HG03108 (cell line): ENCODE results near the gene CSNK1G1.

Experiments
- ATAC-seq: cut with Tn5 transposase; IDR thresholded peaks from one replicate; pipeline ENCODE4 v1.9.1; 2021; ENCODE audit warnings: moderate library complexity; ENCODE audit not compliant: unreplicated experiment

Gene CSNK1G1

DNA sequence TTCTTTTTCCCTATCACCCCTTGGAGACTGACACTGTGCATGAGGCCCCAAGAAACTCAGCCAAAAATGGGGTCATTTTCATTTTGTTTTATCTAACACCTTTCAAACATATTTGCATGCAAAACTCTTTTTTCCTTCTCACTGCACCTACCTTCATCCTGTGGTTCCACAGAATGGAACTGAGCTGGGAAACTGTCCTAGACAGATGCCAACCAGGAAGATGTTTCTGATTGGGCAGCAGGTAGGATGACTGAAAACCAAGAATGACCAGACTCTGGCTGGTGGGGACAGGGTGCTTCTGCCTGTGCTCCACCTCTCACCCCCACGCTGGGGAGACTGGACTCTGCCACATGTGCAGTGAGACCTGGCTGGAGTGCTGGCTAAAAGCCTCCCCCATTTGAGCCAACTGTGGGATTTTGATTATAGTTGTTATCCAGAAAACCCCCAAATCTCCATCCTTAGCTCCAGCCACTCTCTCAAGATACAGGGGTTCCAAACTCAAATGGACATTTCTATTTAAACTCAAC is 198.3 kb downstream of the CSNK1G1 start:
- no peak for ATAC-seq

DNA sequence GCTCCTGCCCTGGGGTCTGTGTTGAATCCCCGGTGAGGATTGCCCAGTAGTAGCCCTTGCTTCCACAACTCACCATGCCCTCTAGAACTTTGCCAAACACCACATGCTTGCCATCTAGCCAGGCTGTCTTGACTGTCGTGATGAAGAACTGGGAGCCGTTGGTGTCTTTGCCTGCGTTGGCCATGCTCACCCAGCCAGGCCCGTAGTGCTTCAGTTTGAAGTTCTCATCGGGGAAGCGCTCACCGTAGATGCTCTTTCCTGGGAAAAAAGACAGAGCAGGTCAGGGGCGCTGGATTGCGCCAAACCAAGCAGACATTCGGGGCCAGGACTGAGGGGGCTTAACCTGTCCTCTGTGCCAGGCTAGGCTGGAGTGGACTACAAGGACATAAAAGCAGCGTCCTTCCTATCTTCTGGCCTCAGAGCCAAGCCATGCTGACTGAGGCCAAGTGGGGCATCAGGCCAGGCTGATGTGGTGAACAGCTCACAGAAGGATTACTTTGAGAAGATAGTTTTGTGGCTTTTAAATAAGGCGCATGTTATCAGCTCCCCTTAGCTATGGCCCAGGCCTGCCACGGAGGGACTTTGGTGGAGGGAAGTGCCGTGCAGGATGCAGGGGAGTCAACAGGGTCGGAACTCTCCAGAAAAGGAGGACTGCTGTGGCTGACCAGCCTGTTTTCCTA is 199.2 kb downstream of the CSNK1G1 start:
- no peak for ATAC-seq

DNA sequence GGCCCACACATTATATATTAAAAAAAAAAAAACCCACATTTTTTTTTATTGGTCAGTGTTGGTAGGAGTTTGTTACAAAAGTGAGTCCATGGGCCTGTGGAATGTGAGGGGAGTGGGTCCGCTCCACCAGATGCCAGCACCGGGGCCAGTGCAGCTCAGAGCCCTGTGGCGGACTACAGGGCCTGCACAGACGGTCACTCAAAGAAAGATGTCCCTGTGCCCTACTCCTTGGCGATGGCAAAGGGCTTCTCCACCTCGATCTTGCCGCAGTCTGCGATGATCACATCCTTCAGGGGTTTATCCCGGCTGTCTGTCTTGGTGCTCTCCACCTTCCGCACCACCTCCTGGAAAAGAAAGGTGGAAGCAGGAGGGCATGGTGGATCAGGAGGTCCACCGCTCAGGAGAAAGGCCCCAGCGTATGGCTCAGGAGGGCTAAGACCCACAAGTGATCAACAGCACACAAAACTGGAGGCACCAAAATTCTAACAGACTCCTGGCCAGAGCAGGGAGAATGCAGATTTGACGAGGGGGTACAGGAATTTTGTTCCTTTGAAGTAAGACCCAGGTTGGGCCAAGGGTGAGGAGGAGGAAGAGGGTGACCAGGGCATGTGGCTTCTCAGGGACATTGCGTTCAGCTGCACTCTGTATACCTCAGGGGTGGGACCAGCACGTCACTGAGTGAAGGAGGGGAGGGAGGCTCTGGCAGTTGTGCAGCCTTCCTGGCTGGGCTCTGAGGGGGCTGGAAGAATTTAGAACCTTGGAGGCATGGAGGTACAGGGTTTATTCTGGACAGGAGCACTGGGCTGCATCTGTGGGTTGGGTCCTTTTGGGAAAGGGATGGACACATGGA is 199.9 kb downstream of the CSNK1G1 start:
- ATAC-seq, result no peak

DNA sequence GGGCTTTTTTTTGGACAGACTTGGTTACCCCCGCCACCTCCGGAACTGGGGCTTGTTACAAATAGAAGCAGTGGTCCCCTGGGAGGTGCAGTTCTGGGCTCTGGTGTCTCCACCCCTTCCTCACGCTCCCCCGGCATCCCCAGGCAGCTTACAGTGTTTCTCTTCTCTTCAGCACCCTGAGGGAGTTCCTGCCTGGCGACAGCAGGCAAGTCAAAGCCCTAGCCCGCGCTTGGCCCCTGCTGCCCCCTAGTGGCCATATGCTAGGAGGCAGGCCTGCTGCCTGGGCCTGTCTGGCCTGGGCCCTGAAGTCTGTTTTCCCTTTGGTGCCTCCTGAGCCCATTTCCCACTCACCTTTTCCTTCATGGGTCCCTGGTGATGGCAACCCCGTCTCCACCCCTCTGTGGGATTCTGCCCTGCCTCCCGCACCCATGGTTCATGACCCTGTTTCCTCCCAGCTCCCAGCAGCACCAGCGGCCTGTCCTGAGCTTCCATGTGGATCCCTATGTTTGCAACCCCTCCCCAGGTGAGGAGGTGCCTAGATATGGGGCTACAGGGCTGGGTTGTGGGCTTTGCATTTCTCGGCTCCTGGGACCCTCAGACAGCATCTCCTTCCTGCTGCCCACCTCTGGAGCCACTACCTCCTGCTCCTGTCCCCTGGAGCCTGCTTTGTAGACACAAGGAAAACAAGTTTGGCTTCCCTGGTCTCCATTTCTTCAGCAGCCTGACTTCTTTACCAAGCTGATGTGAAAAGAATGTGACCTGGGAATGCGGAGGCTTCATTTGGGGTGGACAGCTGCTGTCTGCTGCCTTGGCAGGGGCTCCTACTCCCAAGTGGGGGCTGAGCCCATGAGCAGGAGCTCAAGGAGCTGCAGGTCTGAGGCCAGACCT is 202.2 kb downstream of the CSNK1G1 start:
- ATAC-seq, result peak; percentile 45

DNA sequence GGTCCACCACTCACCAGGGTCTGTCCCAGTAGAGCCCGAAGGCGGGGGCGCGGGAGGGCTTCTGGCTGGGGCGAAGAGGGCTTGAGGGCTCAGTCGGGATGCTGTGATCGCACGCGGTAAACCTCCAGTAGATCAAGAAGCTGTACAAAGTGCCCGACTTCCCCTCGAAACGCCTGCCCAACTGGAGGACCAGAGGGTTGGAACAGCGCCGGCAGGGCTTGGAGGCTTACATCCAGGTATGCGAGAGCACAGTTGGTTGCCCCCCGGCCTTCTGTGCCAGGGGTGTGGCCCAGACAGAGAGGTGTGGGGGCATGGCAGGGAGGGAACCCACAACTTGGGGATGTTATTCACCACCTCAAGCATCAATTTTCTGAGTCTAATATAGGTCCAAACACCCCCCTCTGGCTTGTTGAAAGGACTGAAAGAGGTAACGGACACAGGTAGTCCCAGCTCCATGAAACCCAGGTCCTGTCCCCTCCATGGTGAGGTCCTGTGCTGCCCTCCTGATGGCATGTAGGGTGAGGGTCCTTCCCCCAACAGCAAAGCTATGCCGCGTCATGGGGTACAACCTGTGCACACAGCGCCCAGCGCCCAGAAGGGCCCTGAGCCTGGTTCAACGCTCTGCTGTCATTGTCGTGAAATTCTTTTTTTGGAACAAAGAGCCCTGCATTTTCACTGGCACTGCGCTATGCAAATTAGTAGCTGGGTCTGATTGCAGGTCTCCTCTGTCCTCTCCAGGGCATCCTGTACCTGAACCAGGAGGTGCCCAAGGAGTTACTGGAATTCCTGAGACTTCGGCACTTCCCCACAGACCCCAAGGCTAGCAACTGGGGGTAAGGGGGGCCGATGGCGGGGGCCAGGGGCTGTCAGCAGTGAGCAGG is 203.2 kb downstream of the CSNK1G1 start:
- ATAC-seq, result no peak

DNA sequence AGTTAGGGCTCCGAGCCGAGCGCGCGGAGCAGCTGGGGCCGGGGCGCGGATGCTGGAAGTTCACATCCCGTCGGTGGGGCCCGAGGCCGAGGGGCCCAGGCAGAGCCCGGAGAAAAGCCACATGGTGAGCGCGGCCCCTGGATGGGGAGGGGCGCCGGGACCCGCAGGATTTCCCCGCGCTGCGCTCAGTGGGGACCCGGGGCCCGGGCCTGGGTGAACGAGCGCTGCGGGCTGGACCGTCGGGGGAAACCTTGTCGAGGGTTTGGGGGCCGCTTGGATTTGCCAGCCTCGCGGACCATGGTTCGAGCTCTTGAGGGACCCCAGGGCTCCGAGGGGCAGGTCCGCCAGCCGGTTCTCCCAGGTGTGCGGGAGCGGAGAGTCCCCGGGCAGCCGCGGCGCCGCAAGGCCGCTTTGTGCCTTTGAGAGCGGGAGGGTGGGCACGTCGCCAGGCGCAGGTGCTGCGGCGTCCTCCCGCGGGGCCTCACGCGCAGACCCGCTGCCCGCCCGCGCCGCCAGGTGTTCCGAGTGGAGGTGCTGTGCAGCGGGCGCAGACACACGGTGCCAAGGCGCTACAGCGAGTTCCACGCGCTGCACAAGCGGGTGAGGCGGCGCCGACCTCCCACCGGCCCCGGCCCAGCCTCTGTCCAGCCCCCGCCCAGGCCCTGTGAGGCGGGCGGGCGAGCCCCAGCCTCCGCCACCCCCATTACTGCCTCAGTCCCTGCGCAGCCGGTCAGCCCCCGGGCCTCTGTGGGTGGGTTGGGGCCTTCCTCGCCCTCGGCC is 204.1 kb downstream of the CSNK1G1 start, which contains the start of gene SNX22:
TSS of gene SNX22 (plus strand) at position 5 of the 780 bp plus-strand sequence. CDS start at position 50, 45 bp downstream.
- ATAC-seq, result peak; percentile 6

DNA sequence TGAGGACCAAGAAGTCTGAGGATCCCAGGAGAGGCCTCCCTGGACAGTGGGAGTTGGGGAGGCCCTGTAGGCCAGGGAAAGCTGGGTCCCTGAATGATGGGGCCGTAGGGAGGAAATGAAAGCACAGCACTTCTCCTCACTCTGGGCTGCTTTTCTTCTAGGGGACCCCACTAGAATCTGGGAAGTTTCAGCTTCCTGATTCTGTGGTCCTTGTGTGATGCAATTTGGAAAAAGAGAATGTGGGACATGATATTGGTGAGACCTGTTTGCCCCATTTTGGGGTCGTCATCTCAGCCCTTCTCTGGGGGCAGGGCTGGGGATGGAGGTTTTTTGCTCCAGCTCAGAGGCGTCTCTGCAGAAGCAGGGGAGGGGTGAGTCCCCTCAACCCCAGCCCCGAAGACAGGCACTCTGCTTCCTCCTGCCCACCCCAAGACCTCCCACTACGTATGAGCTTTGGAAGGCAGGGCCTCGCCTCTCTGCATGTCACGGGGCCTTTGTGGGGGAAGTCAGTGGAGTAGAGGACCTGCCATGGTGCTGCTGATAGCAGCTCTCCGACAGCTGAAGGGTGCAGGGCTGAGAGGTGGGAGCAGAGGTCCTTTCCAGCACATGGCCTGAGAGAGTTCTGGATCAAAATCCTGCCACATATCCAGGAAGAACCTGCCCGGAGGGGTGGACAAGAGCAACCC is 205.9 kb downstream of the CSNK1G1 start:
- no peak for ATAC-seq

DNA sequence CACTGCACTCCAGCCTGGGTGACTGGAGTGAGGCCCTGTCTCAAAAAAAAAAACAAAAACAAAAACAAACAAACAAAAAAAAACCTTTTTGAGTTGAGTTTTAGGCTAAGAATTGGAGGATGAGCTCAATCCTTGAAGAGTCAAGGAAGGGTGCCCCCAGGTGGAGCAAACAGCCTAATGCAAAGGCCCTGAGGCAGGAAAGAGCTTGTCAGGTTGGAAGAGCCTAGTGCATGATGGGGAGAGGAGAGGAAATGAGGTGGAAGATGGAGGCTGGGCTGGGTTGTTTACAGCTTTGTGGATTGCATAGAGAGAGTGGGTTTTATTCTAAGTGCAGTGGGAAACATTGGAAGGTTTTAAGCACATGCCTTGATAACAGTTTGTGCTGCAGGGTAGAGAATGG is 206.5 kb downstream of the CSNK1G1 start:
- ATAC-seq, result no peak

DNA sequence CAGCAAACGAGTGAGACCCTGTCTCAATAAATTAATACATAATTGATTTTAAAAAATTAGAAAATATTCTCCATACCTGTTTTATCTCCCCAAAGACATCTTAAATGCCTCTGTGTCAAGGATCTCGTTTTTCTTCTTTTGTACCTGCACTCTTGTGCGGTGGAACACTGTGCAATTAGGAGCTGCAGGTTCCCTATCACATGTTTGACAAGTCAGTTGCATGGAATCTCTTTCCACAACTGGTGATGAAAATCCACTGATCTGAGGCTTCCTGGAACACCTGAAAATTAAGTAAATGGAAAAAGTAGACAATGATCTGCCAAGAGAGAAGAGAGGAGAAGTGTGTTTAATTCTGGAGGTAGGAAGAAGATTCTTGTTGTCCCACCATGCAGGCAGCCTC is 207.4 kb downstream of the CSNK1G1 start:
- no peak for ATAC-seq

DNA sequence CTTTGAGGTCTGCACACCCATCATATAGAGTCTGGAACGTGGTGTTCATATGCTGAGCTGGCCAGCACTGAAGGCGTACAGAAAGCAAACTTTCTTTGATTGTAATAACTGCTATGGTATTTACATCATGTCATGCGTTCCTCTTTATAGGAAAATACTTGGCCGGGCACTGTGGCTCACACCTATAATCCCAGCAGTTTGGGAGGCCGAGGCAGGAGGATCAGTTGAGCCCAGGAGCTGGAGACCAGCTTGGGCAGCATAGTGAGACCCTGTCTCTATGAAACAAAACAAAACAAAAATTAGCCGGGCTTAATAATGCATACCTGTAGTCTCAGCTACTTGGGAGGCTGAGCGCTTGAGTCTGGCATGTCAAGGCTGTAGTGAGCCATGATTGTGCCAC is 207.8 kb downstream of the CSNK1G1 start:
- no peak for ATAC-seq

DNA sequence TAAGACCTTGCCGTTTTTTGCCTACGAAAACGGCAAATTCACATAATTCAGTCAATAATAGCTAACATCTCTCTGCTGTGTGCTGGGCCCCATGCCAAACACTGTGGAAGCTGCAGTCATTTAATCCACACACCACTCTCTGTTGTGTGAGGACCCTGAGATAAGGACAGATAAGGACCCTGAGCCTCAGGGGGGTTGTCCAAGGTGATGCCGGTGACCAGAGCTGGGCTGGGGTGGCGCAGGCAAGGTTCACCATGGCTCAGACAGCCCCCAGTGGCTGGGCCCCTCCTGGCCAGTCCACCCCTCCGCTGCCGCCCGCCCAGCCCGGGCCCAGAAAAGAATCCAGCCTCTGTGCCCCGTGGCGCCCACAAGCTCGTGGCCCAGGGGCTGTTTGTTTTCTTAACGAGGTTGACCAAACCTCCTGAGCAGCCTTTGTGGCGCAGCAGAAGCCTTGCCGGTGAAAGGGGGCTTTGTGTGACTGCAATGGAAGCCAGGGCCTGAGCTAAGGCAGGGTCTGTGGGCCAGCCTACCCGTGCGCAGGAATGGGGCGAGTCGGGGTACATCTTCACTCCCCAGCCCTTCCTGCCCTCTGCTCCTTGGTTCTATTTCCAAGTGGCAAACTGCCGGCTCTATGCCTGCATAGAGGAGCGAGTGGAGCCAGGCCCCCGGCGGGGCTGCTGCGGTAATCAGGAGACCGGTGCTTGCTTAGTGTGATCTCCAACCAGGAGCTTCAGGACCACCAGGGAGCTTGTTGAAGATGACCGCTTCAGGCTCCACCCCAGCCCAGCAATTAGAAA is 208.9 kb downstream of the CSNK1G1 start:
- ATAC-seq, result no peak

DNA sequence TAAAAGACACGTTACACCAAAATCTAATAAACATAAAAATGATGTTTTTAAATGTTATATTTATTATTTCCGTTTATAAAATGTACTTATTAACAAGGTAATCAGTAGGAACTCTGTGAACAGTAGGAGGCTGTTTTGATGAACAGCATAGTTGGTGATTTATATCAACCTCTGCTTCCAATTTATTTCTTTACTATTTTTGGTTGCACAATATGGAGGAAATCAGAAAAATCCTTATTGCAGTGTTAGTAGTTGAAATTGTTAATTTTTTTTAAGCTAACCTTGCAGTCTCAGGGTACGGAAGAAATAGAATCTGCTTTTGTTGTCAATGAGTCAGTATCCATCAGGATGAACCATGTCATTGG is 209.5 kb downstream of the CSNK1G1 start:
- ATAC-seq, result no peak

DNA sequence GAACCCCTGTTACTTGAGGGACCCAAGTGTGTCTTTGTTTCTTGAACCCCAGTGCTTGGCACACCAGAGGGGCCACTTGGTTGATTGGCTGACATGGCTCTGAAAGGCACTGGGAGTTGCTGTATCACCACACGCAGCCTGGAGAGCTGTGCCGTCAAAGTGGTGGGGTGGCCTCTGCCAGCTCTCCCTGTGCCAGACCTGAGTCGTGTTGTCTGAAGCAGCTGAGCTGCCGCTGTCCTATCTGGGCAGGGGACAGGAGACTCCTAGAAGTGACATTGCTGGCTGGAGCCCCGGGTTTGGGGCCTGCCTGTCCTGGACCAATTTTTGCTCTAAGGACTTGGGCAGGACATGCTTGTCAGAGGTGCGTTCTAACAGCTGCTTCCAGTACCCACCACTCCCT is 209.9 kb downstream of the CSNK1G1 start:
- no peak for ATAC-seq

DNA sequence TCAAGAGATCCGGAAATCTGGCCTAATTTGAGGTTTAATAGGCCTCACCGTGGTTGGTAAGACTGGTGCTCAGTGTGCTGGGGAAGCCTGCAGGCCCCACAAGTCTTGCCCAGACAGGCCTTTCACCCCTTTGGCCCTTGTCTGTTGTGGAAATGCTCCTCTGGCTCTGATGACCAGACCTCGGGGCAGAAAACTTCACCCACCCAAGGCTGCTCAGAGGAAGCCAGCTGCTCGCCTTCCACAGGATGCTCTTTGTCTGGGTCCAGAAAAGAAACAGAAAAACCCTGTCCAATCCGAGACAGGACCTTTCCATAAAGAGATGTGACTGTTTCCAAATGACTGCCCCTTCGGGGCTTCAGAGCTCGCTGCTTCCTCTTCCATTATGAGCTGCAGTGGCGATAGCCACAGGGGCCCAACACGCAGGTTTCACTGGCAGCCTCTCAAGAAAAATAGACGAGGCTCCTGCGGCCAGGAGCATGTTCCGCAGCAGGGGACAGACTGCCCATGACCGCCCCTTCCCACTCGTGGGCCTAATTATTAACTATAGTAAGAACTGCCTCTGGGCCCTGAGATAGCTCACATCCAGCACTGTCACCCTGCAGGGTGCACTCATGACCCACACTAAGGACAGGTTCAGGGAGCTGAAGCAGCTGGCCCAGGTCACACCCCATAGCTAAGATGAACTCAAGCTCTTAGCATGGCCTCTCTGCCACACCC is 211.2 kb downstream of the CSNK1G1 start:
- peak; percentile 72 for ATAC-seq

DNA sequence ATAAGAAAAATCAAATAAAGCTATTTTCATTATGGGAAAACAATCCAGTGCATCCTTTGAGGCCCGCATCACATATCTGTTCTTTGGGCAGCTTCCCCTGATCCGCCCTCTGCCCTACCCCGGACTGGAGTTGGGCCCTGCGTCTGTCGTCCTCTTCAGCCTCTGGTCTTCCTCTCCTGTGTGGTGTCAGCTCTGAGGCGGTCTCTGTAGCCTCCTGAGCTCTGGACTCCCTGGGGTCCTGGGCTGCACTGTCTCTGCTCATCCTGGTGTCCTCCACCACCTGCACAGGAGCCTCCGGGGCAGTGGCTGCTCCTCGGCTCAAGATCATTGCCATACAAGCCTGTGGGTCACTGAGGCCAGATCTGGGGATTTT is 211.8 kb downstream of the CSNK1G1 start:
- ATAC-seq, result peak; percentile 8

DNA sequence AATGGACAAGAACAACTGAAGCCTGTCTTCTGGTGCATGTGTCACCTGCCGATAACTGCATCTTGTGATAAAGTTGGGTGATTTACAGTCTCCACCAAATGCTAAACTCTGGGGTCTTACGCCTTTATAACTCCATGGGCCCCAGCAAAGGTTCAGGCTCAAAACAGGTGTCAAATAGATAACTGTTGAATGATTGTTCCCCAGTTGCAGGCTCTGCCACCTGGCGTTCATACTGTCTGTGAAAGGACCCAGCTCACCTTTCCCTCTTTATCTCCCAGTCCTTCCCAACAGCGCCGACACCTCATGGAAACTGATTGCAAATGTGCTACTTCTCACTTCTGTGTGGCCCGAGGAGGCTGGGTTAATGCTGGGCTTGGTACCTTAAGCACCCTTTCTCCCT is 212.7 kb downstream of the CSNK1G1 start:
- no peak for ATAC-seq

DNA sequence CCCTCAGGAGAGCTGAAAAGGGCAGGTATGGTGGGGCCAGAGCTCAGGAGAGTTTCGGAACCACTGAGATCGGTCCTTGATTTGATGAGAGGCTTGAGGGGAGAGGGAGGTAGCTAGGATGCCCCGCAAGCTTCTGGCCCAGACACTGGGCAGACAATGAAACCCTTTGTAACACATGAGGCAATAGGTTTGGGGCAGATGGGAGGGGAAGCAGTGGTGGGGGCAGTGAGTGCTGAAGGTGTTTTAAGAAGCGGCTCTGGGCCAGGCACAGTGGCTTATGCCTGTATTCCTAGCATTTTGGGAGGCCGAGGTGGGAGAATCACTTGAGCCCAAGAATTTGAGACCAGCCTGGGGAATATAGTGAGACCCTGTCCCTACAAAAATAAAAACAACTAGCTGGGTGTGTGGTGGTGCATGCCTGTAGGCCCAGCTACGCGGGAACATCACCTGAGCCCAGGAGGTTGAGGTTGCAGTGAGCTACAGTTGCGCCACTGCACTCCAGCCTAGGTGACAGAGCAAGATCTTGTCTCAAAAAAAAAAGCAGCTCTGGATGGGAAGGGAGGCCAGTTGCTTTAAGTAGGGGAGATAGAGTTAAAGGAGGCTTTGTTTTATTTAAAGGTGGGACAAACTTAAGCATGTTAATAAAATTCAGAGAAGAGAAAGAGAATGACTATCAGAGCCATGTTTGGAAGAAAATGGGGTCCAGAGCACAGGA is 214.0 kb downstream of the CSNK1G1 start:
- no peak for ATAC-seq
